ENCODE results near the gene FDXACB1.

FDXACB1 gene

DNA sequence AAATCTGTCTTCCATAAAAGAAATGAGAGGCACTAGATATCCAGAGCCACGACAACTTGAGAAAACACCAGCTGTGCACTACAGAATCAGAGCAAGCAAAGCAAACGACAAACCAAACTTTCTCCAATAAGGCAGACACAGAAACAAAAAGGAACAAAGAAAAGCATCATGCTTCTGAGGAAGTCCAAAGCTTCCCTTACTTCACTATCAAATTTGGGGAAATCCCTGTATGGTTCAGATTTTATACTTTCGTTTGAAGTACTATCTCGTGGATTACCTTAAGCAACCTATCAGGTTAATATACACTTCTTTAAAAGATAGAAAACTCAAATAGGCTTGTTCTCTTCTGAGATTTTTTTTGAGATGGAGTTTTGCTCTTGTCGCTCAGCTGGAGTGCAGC lies 35.3 kb downstream of the FDXACB1 start:
- no peak for DNase-seq (ENCODE audit: low read depth)

DNA sequence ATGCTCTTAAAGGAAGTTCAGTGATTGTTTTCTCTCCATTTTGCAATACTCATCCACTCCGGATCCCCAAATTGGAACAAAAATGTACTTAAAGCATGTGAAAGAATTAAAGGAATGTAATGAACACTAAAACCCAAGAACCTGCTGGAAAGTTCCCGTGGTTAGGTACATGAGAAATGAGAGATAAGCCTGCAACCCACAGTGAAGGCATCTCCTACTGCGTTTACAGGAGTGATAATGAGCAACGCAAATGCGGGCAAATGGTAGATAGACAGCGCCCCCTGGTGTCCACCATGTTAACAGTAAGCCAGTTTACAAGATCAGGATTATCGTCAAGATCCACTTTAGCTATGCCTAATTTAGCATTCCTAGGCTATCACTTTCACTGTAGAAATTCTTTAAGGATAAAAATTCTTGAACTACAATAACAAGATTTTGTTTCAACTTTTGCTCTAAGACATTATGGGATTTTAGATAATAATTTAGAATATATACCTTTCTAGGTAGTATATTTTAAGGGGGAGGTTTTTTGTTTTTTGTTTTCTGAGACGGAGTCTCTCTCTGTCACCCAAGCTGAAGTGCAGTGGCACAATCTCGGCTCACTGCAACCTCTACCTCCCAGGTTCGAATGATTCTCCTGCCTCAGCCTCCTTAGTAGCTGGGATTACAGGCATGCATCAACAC lies 37.5 kb downstream of the FDXACB1 start:
- DNase-seq (ENCODE audit: low read depth), result peak; percentile 82

DNA sequence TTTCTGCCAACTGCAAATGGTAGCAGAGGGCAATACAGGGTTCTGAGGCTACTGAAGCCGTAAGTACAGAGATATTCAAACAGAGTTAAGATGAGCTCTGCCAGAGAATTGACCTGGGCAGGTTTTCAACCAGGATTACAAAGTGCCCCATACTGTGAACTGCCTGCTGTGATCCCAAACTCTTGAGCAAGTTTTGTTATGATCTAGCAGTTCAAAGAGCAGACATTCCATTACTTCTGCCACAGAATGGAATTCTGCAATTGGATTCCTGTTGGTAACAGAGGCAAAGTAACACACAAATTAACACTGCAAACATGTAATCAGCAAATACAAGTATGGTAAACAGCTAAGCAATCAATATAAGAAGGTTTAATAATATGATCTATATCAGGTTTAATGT lies 38.8 kb downstream of the FDXACB1 start:
- no peak for DNase-seq (ENCODE audit: low read depth)

DNA sequence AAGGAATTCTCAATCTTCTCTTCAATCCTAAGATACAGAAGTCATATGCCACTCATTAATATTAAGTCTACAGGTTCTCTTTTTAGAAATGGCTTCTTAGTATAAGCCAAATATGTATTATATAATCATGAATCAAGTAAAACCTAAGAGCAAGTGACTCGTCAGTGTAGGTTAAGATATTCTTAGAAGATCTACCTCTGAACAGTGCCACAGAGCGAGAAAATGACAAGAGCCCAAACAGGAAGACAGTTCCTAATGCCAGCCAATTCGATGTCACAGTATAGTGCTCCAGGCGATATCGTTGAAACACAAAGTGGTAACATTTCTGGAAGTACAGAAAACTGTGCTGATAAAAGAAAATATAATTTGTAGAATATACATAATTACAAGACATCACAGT lies 40.9 kb downstream of the FDXACB1 start:
- no peak for DNase-seq (ENCODE audit: low read depth)

DNA sequence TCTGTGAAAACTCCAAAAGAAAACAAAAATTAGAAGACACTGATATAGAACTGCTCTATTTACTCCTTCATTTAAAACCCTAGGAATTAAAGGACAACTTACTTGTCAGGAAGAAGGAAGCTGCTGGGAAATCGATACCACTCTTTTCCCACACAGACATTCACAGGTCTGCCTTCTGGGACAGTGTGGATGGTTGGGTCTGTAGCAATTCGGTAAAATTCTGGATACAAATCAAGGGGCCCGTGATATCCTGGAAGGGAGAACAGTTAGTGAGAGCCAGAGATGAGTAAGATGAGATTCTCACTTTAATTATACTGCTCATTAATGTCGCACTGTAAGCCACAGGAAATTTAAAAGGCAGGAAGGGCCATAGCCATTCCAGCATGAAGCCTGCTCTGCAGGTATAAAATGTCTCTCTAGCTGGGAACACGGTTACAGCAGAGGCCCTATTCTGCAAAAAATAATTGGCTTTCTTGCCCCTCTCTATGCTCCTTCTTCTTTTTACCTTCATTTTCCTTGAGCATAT lies 41.5 kb downstream of the FDXACB1 start:
- DNase-seq (ENCODE audit: low read depth), result no peak

DNA sequence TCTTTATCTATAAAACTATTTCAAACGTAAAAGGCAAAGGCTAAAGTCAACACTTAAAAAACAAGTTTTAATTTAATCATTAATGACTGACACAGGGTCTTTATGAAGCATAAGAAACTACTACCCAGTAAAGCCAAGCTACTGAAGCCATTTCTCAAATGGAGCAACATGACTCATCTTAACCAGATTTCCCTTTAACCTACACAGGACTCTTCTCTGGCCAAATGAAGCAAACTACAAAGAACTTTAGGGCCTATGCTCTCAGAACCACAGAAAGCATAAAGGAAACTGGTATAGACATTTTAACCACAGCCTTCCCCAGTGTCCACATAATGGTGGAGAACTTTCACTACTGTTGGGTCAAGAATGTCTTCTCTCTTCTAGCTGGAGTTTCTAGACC lies 42.2 kb downstream of the FDXACB1 start:
- no peak for DNase-seq (ENCODE audit: low read depth)

DNA sequence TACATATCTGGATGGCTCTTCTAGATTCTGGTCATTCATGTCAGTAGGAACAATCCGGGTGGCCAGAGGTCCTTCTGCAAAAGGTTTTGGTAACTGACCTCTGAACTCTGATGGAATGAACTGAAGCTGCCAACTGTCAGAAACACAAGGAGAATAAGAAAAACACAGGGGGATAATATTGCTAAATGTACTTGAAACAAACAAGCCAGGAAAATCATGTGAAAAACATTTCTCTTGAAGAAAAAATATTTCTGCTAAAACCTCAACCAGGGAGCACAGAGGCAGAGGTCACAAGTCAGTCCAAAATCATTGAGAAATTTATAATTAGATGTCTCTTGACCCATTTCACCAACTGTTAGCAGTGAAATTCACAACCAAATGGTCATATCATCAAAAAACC lies 42.8 kb downstream of the FDXACB1 start:
- DNase-seq (ENCODE audit: low read depth), result no peak

DNA sequence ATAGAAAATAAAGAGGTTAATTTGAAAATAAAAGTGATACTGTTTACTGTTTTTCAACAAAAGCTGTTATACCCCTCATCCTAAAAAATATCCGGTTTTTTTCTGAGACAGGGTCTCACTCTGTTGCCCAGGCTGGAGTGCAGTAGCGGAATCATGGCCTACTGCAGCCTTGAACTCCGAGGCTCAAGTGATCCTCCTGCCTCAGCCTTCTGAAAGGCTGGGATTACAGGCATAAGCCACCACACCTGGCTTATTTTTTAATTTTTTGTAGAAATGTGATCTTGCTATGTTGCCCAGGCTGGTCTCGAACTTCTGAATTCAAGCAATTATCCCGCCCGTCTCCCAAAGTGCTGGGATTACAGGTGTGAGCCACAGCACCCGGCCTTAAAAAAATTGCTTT lies 43.3 kb downstream of the FDXACB1 start:
- no peak for DNase-seq (ENCODE audit: low read depth)

DNA sequence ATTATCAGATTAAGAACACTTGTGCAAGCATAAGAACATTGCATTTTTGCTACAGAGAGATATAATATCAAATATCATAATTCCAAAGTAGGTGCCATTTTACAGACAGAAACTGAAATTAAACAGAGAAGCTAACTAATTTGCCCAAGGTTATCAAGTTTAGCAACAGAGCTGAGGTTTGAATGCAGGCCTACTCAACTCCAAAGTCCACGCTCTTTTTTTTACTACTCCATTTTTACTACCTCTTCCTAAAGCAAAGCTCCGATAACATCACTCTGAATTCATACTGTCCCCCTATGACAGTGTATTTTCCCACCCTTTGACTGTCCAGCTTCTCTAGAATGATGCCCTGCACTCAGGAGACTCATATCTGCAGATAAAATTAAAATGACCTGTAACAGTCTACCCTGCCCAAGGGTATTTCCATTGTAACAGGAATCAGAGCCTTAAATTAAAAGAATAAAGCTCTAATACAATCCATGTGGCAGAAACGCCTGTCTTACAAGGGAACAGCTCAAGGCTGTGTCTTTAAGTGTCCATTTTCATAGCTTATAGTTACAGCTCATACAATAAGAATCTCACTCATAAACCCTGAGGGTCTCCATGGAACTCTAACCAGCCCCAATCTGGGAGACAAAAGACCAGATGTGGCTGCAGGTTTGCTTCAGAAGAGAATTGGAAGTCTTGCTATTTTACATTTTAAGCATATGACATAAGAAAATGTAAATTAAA lies 44.4 kb downstream of the FDXACB1 start:
- DNase-seq (ENCODE audit: low read depth), result no peak

DNA sequence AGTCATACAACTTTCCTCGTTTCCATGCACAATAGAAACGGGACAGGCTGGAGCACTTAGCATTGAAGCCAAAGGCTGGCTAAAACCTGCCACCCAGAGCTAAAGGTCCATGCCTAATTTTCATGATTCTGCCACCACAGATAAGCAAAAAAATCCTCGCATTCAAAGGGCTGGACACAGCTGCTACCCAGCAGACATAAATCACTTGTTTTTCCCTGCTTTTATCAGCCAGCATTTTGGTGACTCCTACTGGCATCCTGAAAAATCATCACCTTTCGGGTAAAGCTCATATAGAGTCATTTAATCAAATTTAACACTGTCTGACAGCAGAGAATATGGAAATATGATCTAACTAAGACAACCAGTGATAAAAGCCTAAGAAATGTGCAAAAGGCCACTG lies 45.4 kb downstream of the FDXACB1 start:
- no peak for DNase-seq (ENCODE audit: low read depth)

DNA sequence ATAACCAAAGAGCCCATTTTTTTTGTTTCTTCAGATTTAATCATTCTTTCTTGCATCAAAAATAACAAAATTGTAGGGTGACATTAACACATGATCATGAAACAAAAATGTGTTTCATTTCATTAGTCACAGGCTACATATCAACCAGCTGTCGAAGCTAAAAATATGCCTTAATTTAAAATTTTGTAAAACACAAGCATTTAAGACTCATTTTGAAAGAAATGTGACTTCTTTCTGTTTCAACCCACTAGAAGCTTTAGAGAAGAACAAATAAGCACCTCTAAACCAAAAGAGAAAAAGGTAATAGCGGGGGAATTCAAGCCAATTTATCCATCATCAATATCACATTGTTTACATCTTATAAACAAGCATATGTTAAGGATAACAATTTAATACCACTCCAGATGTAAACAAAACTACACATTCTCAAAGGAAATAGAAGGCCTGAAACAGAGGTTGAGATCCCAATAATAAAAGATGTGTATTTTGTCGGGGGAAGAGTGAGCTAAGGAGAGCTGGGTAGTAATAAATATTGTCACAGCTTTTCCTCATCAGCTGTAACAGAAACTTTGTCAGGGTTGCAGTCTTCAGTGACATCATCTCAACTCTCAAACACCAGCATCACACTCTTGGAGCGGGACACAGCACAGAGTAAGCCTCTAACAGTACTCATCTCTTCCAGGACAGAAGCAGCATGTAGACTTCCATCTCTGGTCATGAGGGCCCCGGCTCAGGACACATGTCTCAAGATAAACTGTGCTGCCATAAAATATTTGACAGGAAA lies 49.6 kb downstream of the FDXACB1 start:
- DNase-seq (ENCODE audit: low read depth), result no peak

DNA sequence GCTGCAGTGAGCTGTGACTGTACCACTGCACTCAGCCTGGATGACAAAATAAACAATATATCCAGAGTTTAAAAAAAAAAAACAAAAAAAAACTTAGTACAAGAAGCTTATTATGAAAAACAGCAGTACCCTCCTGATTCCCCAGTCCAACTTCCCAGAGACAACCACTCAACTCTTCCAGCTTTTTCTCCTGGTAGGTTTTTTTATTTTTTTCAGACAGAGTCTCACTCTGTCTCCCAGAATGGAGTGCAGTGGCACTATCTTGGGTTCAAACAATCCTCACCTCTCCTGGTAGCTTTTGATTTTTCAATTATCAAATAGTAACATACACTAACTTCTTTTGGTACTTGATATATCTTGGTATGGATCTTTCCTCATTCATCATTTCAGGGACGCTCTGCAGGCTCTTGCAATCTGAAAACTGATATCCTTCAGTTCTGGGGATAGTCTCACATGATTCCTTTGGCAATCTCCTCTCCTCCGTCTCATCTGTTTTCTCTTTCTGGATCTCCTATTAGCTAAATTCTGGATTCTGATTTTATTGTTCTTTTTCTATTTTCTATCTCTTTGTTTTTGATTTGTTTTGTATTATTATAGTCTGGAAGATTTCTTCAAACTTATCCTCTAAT lies 52.5 kb downstream of the FDXACB1 start:
- no peak for DNase-seq (ENCODE audit: low read depth)

Measured in fibroblast of the conjunctiva (primary cell).